Measurements from ENCODE around the gene SLC35D2.

Gene SLC35D2

DNA sequence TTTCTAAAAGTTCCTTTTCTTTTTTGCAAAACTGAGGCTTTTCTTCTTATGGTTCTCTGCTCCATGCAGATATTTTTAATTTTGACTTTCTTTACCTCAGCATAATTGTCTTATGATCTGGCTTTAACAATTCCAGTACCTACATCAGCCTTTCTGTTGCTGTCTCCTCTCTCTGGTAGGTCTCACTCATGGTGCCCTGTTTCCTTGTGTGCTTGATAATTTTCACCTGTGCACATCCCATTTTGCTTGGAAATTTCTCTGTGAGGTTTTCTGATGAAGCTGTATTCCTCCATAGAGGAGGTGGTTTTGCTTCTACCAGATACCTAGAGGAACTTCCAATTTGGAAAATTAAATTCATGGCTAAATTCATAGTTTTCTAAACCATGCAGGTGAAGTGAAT is 79.3 kb downstream of the SLC35D2 start:
- DNase-seq: no peak

DNA sequence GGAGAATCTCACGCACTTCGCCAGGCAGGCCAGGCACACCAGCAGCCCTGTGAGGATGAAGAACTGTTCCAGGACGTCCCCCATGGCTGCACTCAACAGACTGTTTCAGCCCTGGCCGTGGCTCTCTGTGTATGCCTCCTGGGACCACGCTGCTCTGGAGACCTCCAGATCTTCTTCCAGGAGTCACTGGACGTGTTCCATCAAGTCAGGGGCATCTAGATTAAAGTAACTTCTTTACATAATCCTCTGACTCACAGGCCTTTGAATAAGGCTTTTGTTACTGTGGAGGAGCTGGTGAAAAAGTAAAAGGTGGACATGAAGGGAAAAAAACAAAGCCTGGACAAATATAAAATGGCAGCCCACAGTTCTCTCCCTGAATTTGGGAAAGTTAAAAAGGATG is 81.5 kb downstream of the SLC35D2 start, which contains the start of gene HSD17B3:
Gene HSD17B3, minus strand, starts transcription at position 156 of the 400 bp plus-strand sequence. Its CDS starts 72 bp downstream, at position 84.
- DNase-seq: no peak

DNA sequence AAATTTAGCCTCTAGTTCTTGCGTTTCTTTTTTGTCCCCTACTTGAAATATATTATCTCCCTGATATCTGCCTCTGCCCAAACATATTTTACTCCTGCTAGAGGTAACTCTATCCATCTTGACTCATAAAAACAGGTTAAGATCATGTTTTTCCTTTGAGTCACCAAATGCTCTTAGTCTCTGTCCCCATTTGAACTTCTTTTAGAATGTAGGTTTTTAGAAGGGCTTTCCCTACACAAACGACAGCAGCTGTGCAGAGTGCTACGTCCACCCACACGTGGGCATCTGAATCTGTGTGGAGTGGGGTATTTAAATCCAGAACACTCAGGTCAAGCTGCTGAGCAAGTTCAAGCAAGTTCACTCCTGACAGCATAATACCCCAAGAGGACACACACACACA is 83.7 kb downstream of the SLC35D2 start:
- no peak for DNase-seq

DNA sequence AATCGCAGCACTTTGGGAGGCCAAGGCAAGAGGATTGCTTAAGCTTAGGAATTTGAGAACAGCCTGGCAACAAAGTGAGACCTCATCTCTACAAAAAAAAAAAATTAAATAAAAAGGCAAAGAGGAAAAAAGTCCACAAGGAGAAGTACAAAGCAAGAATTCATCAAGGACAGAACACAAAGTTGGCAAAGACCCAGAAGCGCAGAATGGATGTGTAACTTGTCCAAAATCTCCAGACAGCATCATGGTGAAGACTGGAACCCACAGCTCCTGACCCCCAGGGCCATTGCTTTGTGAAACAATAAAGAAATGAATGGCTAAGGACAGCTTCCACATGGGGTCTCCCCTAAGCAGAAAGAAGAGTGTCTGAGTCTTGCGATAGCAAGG is 89.4 kb downstream of the SLC35D2 start:
- DNase-seq: no peak

DNA sequence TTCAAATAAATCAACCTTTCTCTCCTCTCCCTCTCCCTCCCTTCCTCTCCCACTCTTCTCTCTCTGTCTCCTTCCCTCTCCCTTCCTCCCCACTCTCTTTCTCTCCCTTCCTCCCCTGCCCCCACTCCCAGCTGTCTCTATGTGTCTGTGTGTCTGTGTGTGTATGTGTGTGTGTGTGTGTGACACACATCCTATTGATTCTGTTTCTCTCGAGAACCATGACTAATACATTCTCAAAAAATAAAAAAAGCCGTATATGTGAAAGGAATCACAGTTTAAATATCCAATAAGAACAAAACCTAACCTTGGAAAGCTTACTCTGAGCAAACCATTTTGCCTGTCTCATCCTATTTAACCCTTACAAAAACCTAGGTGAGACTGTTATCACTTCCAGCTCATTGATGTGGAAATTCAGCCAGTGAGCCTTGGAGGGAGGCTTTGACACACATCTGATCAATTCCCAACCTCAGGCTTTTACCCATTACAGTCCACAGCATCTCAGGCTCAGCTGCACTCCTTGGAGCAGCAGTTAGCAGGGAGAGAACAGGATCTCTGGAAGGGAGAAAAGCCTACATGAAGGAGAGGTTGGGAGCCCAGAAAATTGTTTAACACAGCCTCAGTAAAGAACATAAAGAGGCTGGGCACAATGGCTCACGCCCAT is 89.9 kb downstream of the SLC35D2 start:
- no peak for DNase-seq

DNA sequence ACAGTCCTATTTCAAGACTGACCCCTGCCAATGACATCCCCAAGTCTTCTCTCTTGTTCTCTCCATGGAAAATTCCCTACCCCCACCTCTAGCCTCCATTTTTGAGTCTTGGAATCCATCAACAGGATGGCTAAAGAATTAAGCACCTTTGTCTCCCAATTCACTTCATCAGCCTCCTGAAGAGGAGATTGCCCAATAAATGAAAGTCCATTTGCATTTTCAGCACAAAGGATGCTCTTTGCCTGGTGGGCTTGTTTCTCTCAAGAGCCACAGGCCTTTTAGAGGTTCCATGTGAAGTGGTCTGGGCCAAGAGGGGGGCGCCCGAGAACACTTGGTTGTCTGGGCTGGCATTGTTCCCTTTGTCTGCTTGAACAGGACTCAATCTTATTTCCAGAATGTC is 94.1 kb downstream of the SLC35D2 start:
- DNase-seq: no peak

DNA sequence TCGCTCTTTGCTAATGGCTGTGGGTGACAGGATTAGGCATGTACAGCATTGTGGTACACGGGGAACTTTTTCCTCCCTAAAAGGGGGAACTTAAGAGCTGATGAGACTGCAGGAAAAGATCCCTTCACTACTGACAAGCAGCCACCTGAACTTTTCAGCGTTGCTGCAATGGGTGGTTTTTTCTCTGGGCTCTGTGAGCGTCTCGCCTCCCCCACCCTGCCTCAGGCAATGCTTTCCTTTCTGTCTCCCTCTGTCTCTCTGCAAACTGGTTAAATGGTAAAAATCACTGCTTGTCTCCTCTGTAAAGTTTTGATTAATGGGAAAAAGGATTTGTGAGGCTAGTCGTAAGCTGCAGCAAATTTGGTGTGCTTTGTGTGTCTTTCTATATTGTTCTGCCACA is 101.9 kb downstream of the SLC35D2 start:
- no peak for DNase-seq

DNA sequence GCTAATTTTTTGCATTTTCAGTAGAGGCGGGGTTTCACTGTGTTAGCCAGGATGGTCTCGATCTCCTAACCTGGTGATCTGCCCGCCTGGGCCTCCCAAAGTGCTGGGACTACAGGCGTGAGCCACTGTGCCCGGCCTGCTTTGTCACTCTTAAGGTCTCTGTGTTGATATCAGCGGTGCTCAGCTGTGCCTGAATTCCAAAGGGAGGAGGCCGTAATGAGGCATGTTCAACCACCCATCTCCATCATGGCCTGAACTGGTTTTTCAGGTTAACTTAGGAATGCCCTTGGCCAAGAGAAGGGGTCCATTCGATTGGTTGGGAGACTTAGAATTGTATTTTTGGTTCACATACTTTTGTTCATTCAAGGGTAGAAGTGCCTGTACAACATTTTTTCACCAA is 103.6 kb downstream of the SLC35D2 start:
- DNase-seq: no peak

DNA sequence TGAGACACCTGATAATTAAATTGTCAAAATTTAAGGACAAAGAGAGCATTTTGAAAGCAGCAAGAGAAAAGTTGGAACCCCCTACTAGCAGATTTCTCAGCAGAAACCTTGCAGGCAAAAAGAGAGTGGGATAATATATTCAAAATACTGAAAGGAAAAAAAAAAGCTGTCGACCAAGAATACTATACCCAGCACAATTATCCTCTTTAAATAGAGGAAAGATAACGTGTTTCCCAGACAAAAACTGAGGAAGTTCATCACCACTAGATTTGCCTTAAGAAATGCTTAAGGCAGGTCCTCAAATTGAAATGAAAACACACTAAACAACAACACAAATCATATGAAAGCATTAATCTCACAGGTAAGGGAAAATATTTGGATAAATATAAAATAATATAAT is 108.6 kb downstream of the SLC35D2 start:
- DNase-seq: no peak
